Activated CD8-positive, alpha-beta memory T cell treated with anti-CD3 and anti-CD28 coated beads for 1 hour (primary cell): ENCODE results near the gene HAUS6.
"Not testable (repeated sequence)": the region's sequence is repeated elsewhere in the genome, so short reads cannot be mapped to it uniquely, and the experiment has no call there.

Experiments used
- DNase-seq, 2 donors: peaks; one replicate each; pipeline ENCODE4 v3.0.0-alpha.2; 2020; ENCODE audit warnings: low read depth in 1 of 2; ENCODE audit errors: extremely low read depth in 1 of 2

Gene HAUS6

GRCh38 chr9:19102631-19103345 is at the start of gene HAUS6:
Gene HAUS6, minus strand, starts transcription at chr9:19102904. Its CDS starts 253 bp downstream, at chr9:19102651.
- peak; percentile 69 to 87 for DNase-seq

- not testable (repeated sequence) for DNase-seq
Measured at GRCh38 chr9:19152160-19152498, 49.4 kb upstream of the HAUS6 start.

- DNase-seq, result no peak
Measured at GRCh38 chr9:19151425-19152159, 48.9 kb upstream of the HAUS6 start.

- no peak for DNase-seq
Measured at GRCh38 chr9:19149230-19149629, 46.5 kb upstream of the HAUS6 start.

- DNase-seq, result no peak
Measured at GRCh38 chr9:19148187-19148586, 45.5 kb upstream of the HAUS6 start.

GRCh38 chr9:19146441-19147024 is 43.8 kb upstream of the HAUS6 start:
- no peak for DNase-seq

GRCh38 chr9:19145881-19146280 is 43.2 kb upstream of the HAUS6 start:
- DNase-seq, result no peak

GRCh38 chr9:19140259-19140658 is 37.6 kb upstream of the HAUS6 start:
- no peak for DNase-seq

- DNase-seq, result no peak
Measured at GRCh38 chr9:19138084-19138483, 35.4 kb upstream of the HAUS6 start.

GRCh38 chr9:19137282-19137681 is 34.6 kb upstream of the HAUS6 start:
- no peak for DNase-seq

GRCh38 chr9:19136129-19136528 is 33.4 kb upstream of the HAUS6 start:
- no peak for DNase-seq

GRCh38 chr9:19133549-19134345 is 31.0 kb upstream of the HAUS6 start:
- no peak for DNase-seq

GRCh38 chr9:19130436-19130835 is 27.7 kb upstream of the HAUS6 start:
- DNase-seq, result no peak

GRCh38 chr9:19127871-19128500 is 25.3 kb upstream of the HAUS6 start:
- DNase-seq, result no peak

- DNase-seq, result no peak
Measured at GRCh38 chr9:19124430-19124793, 21.7 kb upstream of the HAUS6 start.

- no peak for DNase-seq
Measured at GRCh38 chr9:19122490-19123042, 19.9 kb upstream of the HAUS6 start.

- no peak for DNase-seq
Measured at GRCh38 chr9:19120877-19121276, 18.2 kb upstream of the HAUS6 start.

GRCh38 chr9:19119801-19120440 is 17.2 kb upstream of the HAUS6 start:
- DNase-seq, result no peak

- DNase-seq, result no peak
Measured at GRCh38 chr9:19119246-19119645, 16.5 kb upstream of the HAUS6 start.

- DNase-seq, result no peak
Measured at GRCh38 chr9:19117039-19117716, 14.5 kb upstream of the HAUS6 start.
